Activated T-helper 17 cell treated with anti-CD3 and anti-CD28 coated beads, Interleukin-2, amount 50 U/mL, for 72 hours (primary cell): ENCODE results near the gene GADL1. TPM values are rescaled to one million over a fixed set of nuclear protein-coding genes. Genes with fewer than 3 reads are reported as not detected.

ENCODE experiments used
- ATAC-seq: fragments of 150-1000 bp; cut with Tn5 transposase; replicated peaks from 2 replicates; pipeline ENCODE4 v1.10.0; 2021; ENCODE audit warnings: mild to moderate bottlenecking, moderate library complexity
- H3K27ac Mint-ChIP-seq: one replicate; pipeline ENCODE4 v1.8.0; 2022; ENCODE audit warnings: mixed read lengths
- H3K27me3 Mint-ChIP-seq: one replicate; pipeline ENCODE4 v1.8.0; 2022; ENCODE audit warnings: mixed read lengths
- H3K36me3 Mint-ChIP-seq: one replicate; pipeline ENCODE4 v1.8.0; 2022; ENCODE audit warnings: low read depth, mild to moderate bottlenecking, mixed read lengths
- H3K4me1 Mint-ChIP-seq: one replicate; pipeline ENCODE4 v1.8.0; 2022; ENCODE audit warnings: mixed read lengths
- H3K4me3 Mint-ChIP-seq: one replicate; pipeline ENCODE4 v1.8.0; 2022; ENCODE audit warnings: mild to moderate bottlenecking, mixed read lengths
- H3K9me3 Mint-ChIP-seq: one replicate; pipeline ENCODE4 v1.8.0; 2022; ENCODE audit warnings: mixed read lengths
- total RNA-seq, 2 donors: library from RNA; stranded (reverse); gene quantifications; one replicate each; pipeline ENCODE4 v1.2.3, GENCODE V29; 2022

GADL1 gene
- total RNA-seq, 2 donors from 2014 or later, result not detected

DNA sequence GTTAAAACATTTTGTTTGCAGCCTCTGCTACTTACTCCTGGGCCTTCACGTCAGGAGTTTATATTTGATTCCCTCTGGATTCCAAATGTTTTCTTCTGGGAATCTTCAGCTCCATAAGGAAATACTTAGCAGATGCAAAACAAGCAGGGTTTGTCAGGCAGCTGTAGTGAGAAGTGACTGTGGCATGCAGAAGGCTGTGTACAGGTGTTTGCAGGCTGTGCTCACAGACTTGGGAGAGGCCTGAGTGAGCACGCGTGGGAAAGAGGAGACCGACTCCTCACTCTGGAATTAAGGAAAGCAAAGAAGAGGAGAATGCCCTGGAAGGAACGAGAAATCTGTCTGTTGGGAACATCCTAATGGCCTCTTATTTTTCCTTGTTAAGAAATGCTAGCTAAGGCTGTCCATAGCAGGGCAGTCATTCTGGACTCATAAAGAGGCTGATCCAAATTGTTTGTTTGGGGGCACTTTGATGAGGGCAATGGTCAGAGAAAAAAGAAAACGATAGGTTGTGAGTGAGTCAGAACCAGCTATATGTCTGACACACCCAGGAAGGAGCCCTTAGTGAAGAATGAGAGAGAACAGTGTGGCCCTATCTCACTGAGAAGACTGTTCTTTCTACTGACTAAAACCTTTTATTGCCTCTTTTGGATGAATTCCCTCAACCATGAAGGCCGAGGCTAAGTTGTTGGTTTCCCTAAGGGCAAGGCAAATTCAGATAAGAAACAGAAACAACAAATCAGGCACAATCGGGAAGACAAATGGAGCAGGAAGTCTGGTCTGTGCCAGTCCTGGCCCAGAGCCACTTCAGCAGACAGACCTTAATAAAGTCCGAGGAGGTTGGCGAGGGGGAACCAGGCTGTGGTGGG lies 205.5 kb downstream of the GADL1 start:
- Mint-ChIP-seq H3K9me3 (no peaks in the 10 kb centered on the region), H3K27ac (peak overlapping the region; percentile 81), H3K36me3 (peaks cover 99% of the 10 kb centered on the region), H3K4me1 (peaks cover 42% of the 10 kb centered on the region), H3K4me3 (peak overlapping the region; percentile 51), H3K27me3 (no peaks in the 10 kb centered on the region)
- peak; percentile 84 for ATAC-seq

DNA sequence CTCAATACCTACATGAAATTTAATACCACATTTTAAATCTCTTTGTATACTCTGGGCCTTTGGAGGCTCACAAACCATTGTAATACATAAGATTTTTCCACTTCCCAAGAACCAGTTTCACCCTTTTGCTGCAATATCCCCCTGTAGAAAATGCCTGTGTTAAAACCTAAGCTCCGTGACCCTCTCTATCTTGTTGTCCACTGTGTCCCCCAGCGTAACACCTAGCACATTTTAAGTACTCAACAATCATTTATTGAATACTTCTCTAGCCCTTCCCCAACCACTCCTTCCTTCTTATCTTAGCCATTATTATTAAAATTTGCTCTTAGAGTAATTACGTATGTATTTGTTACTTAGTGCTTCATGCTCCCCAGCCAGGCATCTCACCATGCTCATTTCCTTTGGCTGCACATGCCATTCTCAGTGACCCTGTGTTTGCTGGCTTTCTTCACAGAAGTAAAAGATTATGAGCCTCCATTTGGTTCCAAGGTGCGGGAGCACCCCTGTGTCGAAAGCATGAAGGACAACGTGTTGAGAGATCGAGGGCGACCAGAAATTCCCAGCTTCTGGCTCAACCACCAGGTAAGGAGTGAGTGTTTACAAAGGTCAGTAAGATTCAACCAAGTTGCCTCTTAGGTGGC lies 206.4 kb downstream of the GADL1 start:
- H3K4me1 Mint-ChIP-seq, result peaks cover 48% of the 10 kb centered on the region
- H3K36me3 Mint-ChIP-seq, result peaks cover 99% of the 10 kb centered on the region
- ATAC-seq, result no peak
- no peaks in the 10 kb centered on the region for H3K27me3 Mint-ChIP-seq
- H3K4me3 Mint-ChIP-seq, result peak overlapping the region; percentile 51
- H3K27ac Mint-ChIP-seq, result peak overlapping the region; percentile 81
- H3K9me3 Mint-ChIP-seq, result no peaks in the 10 kb centered on the region

DNA sequence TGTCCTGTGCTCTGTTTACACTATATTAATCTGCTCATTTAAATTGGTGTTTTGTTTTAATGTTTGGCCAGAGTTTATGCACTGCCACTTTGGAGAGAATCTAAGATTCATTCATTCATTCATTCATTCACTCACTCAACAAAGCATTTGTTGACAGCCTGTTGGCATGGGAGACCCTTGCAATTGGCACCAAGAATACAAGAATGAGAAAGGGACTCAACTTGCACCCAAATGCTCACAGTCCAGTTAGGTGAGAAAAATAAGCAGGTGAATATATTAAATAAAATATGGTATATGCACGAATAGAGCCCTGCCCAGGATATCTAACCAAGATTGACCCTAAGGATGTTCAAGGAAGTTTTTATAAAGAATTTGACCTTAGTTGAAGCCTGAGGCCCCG lies 207.7 kb downstream of the GADL1 start:
- Mint-ChIP-seq H3K9me3 (no peaks in the 10 kb centered on the region), H3K36me3 (peaks cover 99% of the 10 kb centered on the region), H3K4me1 (peaks cover 58% of the 10 kb centered on the region), H3K27ac (peak overlapping the region; percentile 11), H3K4me3 (no peak overlapping the region), H3K27me3 (no peaks in the 10 kb centered on the region)
- ATAC-seq, result no peak

DNA sequence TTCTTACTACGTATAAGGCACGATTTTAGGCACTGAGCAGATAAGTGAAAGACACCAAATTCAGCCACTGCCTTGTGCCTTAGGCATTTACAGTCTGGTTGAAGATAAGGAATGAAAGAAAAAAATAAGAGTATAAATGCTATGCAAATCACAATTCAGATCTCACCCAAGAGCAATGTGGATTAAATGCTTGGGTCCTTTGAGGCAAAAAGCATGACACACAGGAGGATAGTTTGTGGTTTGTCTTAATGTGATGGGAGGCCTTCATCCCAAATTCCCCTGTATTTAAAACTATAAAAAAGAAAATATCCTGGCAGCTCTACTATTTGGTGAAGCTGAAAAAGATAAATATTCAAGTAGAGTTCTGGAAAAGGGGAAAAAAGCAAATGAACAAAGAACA lies 208.3 kb downstream of the GADL1 start:
- Mint-ChIP-seq H3K9me3 (no peaks in the 10 kb centered on the region), H3K27me3 (no peaks in the 10 kb centered on the region), H3K27ac (peak overlapping the region; percentile 11), H3K4me1 (peaks cover 64% of the 10 kb centered on the region), H3K36me3 (peaks cover 99% of the 10 kb centered on the region), H3K4me3 (no peak overlapping the region)
- no peak for ATAC-seq

DNA sequence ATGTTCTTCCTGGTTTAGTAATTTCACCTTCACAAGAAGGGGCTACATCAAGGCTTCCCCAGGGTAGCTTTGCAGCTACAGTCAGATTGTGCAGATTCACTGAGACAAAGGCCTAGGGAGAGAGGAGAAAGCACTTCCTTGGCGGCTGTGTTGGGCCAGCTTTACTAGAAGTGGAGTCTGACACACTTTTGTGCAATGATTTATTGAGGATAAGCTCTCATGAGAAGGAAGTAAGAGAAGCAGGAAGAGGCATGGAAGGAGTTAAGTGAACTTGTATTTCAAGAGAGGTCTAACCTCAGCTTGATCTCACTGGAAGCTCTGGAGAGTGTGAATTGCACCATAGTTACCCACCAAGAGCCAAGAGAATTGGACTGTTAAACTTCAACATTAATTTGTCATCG lies 209.2 kb downstream of the GADL1 start:
- Mint-ChIP-seq H3K4me1 (peaks cover 65% of the 10 kb centered on the region), H3K27ac (peak overlapping the region; percentile 71), H3K36me3 (peaks cover 99% of the 10 kb centered on the region), H3K4me3 (peak overlapping the region; percentile 19), H3K27me3 (no peaks in the 10 kb centered on the region), H3K9me3 (no peaks in the 10 kb centered on the region)
- peak; percentile 6 for ATAC-seq

DNA sequence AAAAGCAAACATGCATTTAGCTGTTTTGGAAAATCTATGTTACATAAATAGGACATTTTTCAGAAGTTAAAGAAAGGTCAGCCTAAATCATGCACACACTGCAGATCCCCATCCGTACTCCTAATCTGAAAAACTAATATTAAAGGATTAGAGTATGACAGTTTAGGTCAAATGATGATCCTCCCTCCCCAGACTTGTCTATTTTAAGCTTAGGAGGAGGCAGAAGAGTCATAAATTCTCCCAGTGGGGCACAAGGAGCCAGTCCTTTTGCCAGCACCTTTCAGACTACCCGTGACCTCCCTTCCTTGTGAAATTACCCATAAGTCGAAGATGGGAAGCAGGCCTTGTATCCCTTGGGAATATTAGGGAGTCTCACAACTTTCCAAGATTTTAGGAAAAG lies 210.1 kb downstream of the GADL1 start:
- H3K4me3 Mint-ChIP-seq, result peak overlapping the region; percentile 73
- no peaks in the 10 kb centered on the region for H3K27me3 Mint-ChIP-seq
- H3K4me1 Mint-ChIP-seq, result peaks cover 69% of the 10 kb centered on the region
- peak overlapping the region; percentile 71 for H3K27ac Mint-ChIP-seq
- no peak for ATAC-seq
- peaks cover 99% of the 10 kb centered on the region for H3K36me3 Mint-ChIP-seq
- no peaks in the 10 kb centered on the region for H3K9me3 Mint-ChIP-seq

DNA sequence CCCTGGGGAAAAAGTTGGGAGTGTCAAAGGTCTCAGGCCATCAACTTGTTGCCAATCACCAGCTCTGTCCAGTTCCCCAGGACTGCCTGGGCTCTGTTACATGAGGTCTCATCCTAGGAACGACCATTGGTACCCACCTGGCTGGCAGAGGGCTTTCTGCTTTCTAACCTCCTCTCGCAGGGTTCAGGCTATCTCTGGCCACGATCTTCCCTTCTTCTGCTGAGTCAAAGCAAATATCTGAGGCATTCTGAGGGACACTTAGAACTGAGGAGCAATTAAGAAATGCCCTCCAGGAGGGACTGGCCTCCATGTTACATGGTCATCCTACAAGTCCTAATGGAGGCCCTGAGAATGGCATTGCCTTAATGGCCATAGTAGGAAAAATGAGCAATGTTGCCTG lies 210.7 kb downstream of the GADL1 start:
- Mint-ChIP-seq H3K9me3 (no peaks in the 10 kb centered on the region), H3K4me1 (peaks cover 69% of the 10 kb centered on the region), H3K27ac (peak overlapping the region; percentile 71), H3K4me3 (peak overlapping the region; percentile 73), H3K27me3 (no peaks in the 10 kb centered on the region), H3K36me3 (peaks cover 99% of the 10 kb centered on the region)
- no peak for ATAC-seq

DNA sequence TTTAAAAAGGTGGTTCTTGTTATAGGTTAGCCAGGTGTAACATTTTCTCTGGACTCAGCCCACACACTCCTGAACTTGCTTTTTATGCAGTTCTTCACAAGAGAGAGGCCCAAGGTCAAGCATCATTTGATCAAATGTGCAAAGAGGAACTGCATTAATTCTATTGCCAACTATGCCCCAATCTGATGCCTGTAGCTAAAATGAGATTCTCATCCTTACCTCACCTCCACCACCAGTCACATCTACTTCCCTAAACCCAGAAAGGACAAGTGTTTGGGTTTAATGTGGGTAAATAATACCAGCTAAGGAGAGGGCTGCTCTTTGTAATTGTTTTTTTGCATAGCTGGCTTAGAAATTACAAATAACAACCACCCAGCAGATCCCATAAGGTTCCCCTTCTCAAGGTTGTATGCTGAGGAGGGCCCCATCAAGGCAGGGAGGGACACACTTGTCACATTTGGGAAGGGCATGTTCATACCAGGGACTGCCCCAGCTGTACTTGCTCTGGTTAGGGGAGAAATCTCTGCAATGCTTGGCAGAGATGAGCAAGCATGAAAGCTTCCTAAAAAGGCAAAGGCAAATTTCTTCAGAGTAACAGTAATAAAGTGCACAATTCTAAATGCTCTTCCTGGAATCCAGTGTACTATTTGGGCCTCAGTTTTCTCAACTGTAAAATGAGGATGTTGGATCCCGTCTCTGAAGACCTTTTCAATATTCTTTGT lies 211.9 kb downstream of the GADL1 start:
- Mint-ChIP-seq H3K4me1 (peaks cover 67% of the 10 kb centered on the region), H3K27ac (peak overlapping the region; percentile 83), H3K36me3 (peaks cover 99% of the 10 kb centered on the region), H3K9me3 (no peaks in the 10 kb centered on the region), H3K4me3 (peak overlapping the region; percentile 73), H3K27me3 (no peaks in the 10 kb centered on the region)
- ATAC-seq, result peak; percentile 92

DNA sequence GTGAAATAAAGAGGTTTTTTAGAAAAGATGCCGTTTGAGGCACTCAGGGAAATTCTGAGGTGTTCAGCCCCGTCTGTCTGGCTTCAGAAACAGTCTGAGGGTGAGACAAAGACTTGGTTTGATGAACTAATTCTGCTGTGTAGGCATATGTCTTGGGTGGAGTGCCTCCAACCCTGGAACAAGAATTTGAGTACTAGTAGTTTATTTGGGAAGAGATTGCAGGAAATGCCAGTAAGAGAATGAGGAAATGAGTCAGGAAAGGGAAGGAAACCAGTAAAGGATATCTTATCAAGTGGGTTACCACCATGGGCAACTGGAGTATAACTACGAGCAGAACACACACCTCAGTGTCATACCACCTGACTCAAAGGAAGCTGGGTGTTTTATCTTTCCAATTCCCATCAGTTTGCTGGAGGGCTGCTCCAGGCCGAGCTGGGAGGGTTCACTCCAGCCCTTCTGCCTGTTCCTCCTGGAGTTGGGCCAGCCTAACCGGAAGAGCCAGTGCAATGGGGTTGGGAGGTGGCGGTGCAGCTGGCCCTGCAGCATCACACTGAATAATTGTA lies 212.7 kb downstream of the GADL1 start:
- peaks cover 99% of the 10 kb centered on the region for H3K36me3 Mint-ChIP-seq
- ATAC-seq, result peak; percentile 15
- H3K27ac Mint-ChIP-seq, result peak overlapping the region; percentile 83
- H3K9me3 Mint-ChIP-seq, result peaks cover 3% of the 10 kb centered on the region
- H3K27me3 Mint-ChIP-seq, result no peaks in the 10 kb centered on the region
- H3K4me1 Mint-ChIP-seq, result peaks cover 72% of the 10 kb centered on the region
- H3K4me3 Mint-ChIP-seq, result peak overlapping the region; percentile 73

DNA sequence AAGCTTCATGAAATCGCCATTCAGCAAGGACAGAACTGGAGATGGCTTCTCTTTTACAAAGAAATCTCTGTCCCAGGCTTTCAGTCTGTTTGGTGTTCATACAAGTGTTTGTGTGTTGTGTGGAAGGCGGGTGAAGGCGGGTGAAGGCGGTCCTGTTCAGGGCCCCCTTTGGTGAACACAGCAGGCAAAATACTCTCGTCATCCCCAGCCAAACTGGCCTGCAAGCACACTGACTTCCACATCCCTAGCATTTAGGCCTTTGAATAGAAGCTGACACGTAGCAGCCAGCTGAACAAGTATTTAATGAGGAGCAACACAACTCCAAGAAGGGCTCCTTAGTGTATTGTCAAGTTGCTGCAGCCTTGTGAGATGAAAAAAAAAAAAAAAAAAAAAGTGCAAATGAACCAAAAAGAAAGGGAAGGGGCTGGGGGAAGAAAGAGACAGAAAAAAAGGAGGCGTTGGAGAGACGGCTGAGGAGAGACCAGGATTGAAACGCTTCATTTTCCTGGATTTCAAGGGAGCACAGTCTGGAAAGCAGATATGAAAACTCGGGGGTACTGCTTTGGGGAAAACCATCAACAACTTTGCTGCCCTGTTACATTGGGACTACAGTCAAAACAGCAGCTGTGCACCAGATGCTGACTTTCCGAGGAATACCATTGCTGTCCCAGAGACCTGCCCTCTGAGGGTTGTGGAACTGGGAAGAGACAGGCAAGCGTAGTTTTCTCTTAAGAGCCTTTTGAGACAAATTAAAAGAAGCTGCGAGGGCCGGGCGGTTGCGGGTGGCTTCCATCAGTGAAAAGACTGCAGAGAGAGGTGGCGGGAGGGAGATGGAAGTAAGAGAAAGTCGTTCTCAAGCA lies 213.4 kb downstream of the GADL1 start:
- ATAC-seq, result no peak
- peak overlapping the region; percentile 73 for H3K4me3 Mint-ChIP-seq
- H3K27ac Mint-ChIP-seq, result peak overlapping the region; percentile 83
- H3K36me3 Mint-ChIP-seq, result peaks cover 99% of the 10 kb centered on the region
- no peaks in the 10 kb centered on the region for H3K27me3 Mint-ChIP-seq
- H3K9me3 Mint-ChIP-seq, result peaks cover 3% of the 10 kb centered on the region
- peaks cover 76% of the 10 kb centered on the region for H3K4me1 Mint-ChIP-seq

DNA sequence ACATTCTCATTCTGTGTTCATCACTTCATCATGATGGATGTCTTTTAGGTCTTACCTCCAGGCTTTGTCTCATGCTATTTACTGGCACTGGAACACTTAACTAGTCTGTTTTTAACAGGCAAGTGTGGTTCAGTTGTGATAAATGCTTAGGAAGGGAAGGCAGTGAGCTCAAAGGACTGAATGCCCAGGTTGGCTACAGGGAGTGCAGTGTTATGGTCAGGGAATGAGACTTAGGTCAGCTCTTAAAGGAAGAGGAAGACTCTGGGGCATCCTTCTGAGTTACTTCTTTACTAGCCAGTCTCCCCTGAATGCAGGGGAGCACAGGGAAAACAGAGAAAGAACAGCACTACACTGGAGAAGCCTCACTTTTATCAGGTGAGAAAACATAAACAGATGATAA lies 215.4 kb downstream of the GADL1 start:
- peaks cover 73% of the 10 kb centered on the region for H3K4me1 Mint-ChIP-seq
- ATAC-seq, result no peak
- peaks cover 3% of the 10 kb centered on the region for H3K9me3 Mint-ChIP-seq
- H3K4me3 Mint-ChIP-seq, result peak overlapping the region; percentile 18
- H3K27ac Mint-ChIP-seq, result peak overlapping the region; percentile 67
- no peaks in the 10 kb centered on the region for H3K27me3 Mint-ChIP-seq
- H3K36me3 Mint-ChIP-seq, result peaks cover 99% of the 10 kb centered on the region

DNA sequence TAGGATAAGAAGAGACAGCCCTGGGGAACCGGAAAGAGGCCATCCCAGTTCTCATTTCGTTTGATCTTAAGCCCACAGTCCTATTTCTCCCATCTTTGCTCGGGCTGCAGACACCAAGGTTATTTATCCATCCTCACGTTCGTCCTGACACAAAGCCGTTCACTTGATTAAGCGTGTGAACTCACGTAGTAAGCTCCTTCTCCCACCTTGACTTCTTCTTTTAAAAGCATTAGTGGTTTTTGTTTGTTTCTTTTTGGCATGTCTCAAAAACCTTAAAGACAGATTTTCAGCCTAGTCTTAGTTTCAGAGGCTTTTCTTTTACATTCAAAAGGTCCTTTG lies 217.1 kb downstream of the GADL1 start:
- H3K4me3 Mint-ChIP-seq, result peak overlapping the region; percentile 67
- no peaks in the 10 kb centered on the region for H3K27me3 Mint-ChIP-seq
- H3K27ac Mint-ChIP-seq, result peak overlapping the region; percentile 71
- ATAC-seq, result no peak
- H3K36me3 Mint-ChIP-seq, result peaks cover 100% of the 10 kb centered on the region
- H3K9me3 Mint-ChIP-seq, result peaks cover 3% of the 10 kb centered on the region
- H3K4me1 Mint-ChIP-seq, result peaks cover 69% of the 10 kb centered on the region

DNA sequence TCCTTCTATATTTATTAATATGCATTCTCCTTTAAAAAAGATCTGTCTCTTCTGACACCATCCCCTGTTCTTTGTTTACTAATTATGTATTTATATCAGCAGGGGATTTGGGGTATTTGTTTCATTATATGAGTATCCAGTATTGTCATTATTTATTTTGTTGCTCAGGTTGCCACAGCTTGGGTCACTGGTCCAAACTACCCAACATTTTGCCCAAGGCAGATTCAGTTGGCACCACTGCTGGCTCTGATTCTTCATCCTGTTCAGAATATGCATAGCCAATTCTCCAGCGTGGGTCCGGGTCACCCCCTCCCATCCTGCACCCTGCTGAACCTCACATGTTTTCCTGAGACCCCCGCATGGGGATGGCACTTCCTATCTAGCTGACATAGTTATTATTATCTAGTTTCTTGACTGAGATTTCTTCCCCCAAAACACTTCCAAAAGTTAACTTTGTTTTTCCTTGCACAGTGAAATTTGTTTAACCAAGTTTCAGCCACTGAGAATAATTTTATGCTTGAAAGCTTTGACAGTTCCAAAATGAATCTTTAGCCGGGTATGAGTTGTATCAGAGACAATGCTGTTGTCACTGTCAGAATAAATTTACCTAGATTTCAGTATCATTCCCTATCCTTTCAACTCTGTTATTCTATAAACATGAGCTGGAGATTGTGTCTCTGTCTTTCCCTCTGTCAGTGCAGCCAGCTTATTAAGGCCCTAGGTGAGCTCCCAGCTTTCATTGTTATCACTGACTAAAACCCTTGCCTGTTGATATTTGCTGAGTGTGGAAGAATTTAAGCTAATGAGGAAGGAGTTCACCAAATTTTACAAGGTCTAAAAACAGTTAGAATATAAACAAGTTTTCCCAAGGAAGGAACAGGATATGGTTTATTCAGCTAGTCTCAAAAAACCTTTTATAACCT lies 217.8 kb downstream of the GADL1 start:
- H3K36me3 Mint-ChIP-seq, result peaks cover 100% of the 10 kb centered on the region
- peak overlapping the region; percentile 67 for H3K4me3 Mint-ChIP-seq
- peaks cover 69% of the 10 kb centered on the region for H3K4me1 Mint-ChIP-seq
- H3K9me3 Mint-ChIP-seq, result peaks cover 3% of the 10 kb centered on the region
- ATAC-seq, result peak; percentile 62
- no peaks in the 10 kb centered on the region for H3K27me3 Mint-ChIP-seq
- H3K27ac Mint-ChIP-seq, result peak overlapping the region; percentile 71
